Glomerular visceral epithelial cell (primary cell): ENCODE data around the gene UGT1A8.

ENCODE experiments used
- DNase-seq: peaks from one replicate; pipeline ENCODE4 v3.0.0-alpha.2; 2016; ENCODE audit errors: extremely low spot score

Gene UGT1A8

GRCh38 chr2:233764264-233764663 is 146.8 kb downstream of the UGT1A8 start:
- DNase-seq, result peak; percentile 36

DNA sequence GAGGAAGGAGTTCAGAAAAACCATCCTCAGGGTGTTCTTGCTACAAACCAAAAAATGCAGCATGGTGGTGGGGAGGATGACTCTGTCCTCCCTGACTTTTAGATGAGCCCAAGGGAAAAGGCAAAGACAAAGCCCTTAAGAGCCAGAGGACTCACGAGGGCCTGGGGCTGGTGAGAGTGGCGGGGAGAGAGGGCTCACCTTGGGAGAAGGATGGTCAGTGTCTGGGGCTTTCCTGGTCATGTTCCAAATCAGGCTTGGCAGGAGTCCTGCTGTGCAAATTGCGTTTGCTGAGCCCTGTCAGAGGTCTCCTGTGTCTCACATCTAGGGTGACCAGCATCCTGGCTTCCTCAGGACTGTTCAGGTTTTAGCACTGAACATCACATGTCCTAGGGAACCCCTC is 147.3 kb downstream of the UGT1A8 start:
- DNase-seq, result no peak

- DNase-seq, result no peak
These were observed 149.0 kb downstream of the UGT1A8 start for GRCh38 chr2:233766416-233766815.

GRCh38 chr2:233768076-233768475 is 150.6 kb downstream of the UGT1A8 start:
- no peak for DNase-seq

- no peak for DNase-seq
These were observed 151.8 kb downstream of the UGT1A8 start for GRCh38 chr2:233769260-233769659.

DNA sequence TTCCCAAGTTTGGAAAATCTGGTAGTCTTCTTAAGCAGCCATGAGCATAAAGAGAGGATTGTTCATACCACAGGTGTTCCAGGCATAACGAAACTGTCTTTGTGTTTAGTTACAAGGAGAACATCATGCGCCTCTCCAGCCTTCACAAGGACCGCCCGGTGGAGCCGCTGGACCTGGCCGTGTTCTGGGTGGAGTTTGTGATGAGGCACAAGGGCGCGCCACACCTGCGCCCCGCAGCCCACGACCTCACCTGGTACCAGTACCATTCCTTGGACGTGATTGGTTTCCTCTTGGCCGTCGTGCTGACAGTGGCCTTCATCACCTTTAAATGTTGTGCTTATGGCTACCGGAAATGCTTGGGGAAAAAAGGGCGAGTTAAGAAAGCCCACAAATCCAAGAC is 154.7 kb downstream of the UGT1A8 start:
- no peak for DNase-seq

DNA sequence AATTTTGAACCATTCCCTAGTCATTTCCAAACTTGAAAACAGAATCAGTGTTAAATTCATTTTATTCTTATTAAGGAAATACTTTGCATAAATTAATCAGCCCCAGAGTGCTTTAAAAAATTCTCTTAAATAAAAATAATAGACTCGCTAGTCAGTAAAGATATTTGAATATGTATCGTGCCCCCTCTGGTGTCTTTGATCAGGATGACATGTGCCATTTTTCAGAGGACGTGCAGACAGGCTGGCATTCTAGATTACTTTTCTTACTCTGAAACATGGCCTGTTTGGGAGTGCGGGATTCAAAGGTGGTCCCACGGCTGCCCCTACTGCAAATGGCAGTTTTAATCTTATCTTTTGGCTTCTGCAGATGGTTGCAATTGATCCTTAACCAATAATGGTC is 155.2 kb downstream of the UGT1A8 start:
- DNase-seq, result no peak

GRCh38 chr2:233773854-233774253 is 156.4 kb downstream of the UGT1A8 start:
- DNase-seq, result no peak

DNA sequence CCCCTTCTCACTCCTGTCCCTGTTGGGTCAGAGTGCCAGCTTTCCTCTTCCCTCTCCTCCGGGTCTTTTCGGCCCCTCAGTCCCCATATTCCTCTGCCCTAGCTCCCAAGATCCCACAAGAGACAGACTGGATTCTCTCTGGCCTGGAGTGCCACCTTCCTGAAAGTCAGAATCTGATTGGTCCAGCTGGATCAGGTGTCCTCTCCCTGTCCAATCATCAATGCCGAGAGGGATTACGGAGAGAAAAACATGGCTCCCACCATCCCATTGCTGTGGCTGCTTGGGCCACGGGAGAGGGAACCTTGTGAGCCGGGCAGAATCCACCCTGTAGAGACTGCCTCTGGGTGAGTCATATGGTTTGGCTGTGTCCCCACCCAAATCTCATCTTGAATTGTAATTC is 158.0 kb downstream of the UGT1A8 start:
- no peak for DNase-seq

DNA sequence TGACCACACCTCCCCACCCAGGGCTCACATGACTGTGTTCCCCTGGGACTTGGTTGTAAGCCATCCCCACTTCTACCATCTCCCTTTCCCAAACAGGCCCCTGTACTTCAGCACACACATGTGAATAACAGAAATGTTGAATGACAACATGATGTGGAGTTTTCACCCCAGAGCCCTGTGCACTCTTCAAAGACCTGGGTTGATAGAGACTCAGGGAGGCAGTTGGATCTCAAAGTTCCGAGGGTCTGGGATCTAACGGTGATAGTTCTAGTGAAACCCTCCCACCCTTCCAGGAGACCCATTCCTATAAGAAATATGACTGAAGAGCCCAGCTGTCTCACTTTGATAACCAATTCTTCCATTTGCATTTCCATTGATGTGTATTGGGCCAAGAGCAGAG is 160.6 kb downstream of the UGT1A8 start, which contains the start of gene MROH2A:
Gene MROH2A (plus strand): TSS at position 301 of the 400 bp plus-strand sequence. CDS start 1,029 bp downstream, outside the sequence.
- DNase-seq, result no peak

GRCh38 chr2:233779722-233780121 is 162.3 kb downstream of the UGT1A8 start:
- no peak for DNase-seq

GRCh38 chr2:233780771-233781170 is 163.3 kb downstream of the UGT1A8 start:
- DNase-seq, result no peak

GRCh38 chr2:233789554-233789953 is 172.1 kb downstream of the UGT1A8 start:
- no peak for DNase-seq

GRCh38 chr2:233791151-233791882 is 173.9 kb downstream of the UGT1A8 start:
- DNase-seq, result no peak

GRCh38 chr2:233791883-233792329 is 174.5 kb downstream of the UGT1A8 start:
- DNase-seq, result no peak

DNA sequence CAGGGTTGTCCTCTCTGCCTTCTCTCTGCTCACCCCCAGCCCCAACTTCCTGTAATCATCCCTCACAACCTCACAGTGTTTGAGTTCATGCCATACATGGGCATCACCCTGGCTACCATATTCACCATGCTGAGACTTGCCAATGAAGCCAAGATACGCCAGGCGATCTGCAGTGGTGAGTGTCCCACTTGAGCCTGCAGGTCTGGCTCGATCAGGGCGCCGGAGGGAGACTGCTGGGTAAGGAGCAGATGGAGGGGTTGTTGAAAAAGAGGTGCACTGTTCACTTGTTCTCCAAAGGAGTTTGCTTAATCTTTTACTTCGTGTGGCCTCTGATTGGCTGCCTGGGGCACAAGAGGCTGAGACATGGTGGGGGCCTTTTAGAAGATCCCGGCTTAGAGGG is 175.3 kb downstream of the UGT1A8 start:
- DNase-seq, result no peak

- DNase-seq, result no peak
These were observed 176.2 kb downstream of the UGT1A8 start for GRCh38 chr2:233793465-233794127.

- DNase-seq, result no peak
These were observed 176.8 kb downstream of the UGT1A8 start for GRCh38 chr2:233794128-233794658.

DNA sequence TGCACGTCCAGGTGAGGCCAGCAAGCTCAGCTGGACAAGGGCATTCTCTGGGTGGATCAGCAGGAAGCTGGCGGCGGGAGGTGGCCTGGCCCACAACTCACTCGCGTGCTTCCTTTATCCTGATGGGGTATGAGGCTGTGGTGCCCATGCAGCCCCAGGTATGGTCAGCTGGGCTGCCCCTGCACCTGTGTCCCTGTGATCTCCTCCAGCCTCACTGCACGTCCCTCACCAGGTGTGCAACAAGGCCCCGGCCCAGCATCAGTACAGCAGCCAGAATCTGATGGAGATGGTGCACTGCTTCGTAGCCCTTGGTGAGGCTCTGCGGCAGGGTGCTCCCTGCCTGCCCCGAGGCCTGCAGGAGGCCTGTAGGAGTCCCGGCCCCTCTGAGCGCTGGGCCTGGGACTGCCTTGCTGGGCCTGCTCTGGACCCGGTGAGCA is 178.3 kb downstream of the UGT1A8 start:
- no peak for DNase-seq

GRCh38 chr2:233796254-233796653 is 178.8 kb downstream of the UGT1A8 start:
- no peak for DNase-seq

DNA sequence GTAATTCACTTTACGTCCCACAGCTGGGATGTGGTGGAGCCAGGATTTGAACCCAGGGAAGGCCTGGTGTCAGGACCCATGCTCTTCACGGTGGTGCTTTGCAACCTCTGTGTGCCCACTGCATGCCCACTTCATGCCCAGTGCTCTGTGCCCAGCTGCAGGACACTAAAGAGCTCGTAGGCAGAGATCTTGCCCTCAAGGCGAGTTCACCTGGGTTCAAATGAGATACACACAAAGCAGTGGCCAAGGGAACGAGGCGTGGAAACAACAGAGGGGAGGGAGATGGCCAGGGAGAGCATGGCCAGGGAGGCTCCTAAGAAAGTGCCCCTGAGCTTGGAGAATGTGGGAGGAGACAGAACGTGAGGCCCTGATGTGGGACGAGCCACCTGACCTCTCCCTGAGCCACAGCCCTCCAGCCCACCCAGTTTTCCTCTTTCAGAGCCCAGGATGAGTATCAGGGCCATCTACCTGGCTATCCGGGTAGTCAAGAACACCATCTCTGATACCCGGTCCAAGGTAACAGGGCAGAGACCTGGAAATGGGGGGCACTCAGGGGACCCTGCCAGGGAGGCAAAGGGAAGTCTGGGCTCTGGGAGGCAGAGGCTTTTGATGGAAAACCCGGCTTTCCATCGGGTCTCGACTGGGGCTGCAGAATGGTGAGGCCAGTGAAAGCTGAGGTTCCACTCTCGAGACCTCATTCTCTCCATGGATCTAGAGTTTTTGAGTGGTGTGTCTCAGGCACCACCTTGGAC is 181.1 kb downstream of the UGT1A8 start:
- no peak for DNase-seq

- DNase-seq, result no peak
These were observed 181.7 kb downstream of the UGT1A8 start for GRCh38 chr2:233799087-233799665.
